NB4 (cell line): ENCODE results near the gene DEF6.
"Not testable (repeated sequence)": the region's sequence is repeated elsewhere in the genome, so short reads cannot be mapped to it uniquely, and the experiment has no call there.

Source experiments
- MYC ChIP-seq: IDR thresholded peaks from 2 replicates; pipeline ENCODE4 v1.6.1; 2011; ENCODE audit warnings: low read depth, low read length
- TF ChIP-seq, protein P1 (sequence below): IDR thresholded peaks from one replicate; pipeline ENCODE4 v1.5.1; 2012; ENCODE audit warnings: low read depth, low read length

DNA sequence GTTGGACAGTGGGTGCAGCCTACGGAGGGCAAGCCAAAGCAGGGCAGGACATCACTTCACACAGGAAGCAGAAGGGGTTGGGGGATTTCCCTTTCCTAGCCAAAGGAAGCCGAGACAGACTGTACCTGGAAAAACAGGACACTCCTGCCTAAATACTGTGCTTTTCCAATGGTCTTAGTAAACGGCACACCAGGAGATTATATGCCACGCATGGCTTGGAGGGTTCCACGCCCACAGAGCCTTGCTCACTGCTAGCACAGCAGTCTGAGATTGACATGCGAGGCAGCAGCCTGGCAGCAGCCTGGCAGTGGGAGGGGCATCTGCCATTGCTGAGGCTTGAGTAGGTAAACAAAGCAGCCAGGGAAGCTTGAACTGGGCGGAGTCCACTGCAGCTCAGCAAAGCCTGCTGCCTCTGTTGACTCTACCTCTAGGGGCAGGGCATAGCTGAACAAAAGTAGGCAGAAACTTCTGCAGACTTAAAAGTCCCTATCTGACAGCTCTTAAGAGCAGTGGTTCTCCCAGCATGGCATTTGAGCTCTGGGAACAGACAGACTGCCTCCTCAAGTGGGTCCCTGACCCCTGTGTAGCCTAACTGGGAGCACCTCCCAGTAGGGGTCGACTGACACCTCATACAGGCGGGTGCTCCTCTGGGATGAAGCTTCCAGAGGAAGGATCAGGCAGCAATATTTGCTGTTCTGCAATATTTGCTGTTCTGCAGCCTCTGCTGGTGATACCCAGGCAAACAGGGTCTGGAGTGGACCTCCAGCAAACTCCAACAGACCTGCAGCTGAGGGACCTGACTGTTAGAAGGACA, 34.7 kb downstream of the DEF6 start:
- TF ChIP-seq, protein P1, sequence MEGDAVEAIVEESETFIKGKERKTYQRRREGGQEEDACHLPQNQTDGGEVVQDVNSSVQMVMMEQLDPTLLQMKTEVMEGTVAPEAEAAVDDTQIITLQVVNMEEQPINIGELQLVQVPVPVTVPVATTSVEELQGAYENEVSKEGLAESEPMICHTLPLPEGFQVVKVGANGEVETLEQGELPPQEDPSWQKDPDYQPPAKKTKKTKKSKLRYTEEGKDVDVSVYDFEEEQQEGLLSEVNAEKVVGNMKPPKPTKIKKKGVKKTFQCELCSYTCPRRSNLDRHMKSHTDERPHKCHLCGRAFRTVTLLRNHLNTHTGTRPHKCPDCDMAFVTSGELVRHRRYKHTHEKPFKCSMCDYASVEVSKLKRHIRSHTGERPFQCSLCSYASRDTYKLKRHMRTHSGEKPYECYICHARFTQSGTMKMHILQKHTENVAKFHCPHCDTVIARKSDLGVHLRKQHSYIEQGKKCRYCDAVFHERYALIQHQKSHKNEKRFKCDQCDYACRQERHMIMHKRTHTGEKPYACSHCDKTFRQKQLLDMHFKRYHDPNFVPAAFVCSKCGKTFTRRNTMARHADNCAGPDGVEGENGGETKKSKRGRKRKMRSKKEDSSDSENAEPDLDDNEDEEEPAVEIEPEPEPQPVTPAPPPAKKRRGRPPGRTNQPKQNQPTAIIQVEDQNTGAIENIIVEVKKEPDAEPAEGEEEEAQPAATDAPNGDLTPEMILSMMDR: not testable (repeated sequence)
- not testable (repeated sequence) for TF ChIP-seq MYC
